ENCODE results near the gene MAP3K14.
"Not testable (repeated sequence)": the region's sequence is repeated elsewhere in the genome, so short reads cannot be mapped to it uniquely, and the experiment has no call there.

The MAP3K14 gene

GRCh38 chr17:45314741-45315647 is 1.8 kb downstream of the MAP3K14 start:
- FAIRE-seq = no peak

GRCh38 chr17:45313996-45314740 is 2.7 kb downstream of the MAP3K14 start:
- no peak for FAIRE-seq

GRCh38 chr17:45313421-45313771 is 3.4 kb downstream of the MAP3K14 start:
- no peak for FAIRE-seq

DNA sequence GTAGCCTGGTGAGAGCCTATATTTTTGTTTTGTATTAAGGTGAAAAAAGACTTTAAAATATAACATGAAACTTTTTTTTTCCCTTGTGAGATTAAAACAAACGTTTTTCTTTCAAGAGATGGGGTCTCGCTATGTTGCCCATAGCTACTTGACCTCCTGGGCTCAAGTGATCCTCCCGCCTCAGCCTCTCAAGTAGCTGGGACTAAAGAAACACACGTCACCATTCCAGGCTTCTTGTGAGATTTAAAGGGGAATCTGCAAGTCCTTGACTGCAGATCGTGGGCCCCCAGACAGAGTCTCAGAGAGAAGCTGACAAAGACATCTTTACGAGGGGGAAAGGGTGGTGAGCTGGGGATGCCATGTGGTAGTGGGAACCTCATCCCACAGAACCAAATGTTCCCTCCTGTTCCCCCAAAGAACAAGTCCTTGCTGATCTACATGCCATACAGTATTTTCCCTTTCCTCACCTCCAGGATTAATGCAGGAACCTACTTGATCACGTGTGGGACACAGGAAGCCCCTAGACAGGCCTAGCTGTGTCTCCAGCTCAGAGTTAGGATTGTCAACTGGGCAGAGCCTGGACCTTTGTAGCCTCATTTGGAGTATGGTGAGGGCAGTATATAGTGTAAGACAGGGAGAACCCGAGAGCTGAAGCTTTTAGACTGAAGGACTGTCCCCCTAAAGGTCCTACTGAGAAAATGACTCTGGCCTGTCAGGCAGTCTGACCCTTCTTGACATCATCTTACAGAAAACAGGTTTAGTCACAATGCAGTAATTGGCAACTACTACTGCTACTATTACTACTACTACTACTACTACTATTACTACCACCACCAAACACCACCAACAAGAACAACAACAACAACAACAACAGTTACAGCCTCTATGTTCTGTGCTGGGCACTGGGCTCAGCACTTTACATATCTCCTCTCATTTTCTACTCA is 4.1 kb downstream of the MAP3K14 start:
- FAIRE-seq = no peak

DNA sequence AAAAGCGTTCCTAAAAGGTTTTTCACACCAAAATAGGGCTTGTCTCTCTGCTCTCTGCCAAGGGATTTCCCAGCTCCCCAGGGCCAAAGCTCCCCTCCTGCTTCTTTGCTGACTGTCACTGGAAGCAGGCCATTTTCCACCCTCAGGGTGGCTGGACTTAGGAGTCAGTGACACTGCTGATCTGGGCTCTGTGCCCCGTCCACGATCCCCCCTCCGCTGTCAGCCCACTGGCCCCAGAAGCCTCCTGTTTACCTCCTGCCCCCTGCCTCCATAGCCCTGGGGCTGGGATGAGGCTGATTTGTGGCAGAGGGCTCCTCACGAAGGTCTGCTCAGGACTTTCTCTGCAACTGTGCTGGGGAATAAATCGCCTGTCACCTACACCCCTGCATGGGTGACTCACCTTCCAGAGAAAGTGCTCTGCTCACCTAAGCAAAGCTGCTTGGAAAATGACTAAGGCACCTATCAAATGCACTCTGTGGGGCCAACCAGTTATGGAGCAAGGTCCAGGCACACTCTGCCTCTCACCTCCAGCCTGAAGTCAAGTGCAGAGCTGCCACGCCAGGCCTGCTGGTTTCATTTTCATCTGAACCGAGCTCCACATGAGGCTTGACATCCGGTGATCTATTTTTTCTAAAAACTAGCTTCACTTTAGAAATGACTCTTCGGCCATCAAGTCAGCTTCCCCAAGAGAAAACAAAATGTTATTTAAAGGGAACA is 4.9 kb downstream of the MAP3K14 start:
- peak; percentile 75 for FAIRE-seq

GRCh38 chr17:45311401-45311759 is 5.4 kb downstream of the MAP3K14 start:
- FAIRE-seq = no peak

DNA sequence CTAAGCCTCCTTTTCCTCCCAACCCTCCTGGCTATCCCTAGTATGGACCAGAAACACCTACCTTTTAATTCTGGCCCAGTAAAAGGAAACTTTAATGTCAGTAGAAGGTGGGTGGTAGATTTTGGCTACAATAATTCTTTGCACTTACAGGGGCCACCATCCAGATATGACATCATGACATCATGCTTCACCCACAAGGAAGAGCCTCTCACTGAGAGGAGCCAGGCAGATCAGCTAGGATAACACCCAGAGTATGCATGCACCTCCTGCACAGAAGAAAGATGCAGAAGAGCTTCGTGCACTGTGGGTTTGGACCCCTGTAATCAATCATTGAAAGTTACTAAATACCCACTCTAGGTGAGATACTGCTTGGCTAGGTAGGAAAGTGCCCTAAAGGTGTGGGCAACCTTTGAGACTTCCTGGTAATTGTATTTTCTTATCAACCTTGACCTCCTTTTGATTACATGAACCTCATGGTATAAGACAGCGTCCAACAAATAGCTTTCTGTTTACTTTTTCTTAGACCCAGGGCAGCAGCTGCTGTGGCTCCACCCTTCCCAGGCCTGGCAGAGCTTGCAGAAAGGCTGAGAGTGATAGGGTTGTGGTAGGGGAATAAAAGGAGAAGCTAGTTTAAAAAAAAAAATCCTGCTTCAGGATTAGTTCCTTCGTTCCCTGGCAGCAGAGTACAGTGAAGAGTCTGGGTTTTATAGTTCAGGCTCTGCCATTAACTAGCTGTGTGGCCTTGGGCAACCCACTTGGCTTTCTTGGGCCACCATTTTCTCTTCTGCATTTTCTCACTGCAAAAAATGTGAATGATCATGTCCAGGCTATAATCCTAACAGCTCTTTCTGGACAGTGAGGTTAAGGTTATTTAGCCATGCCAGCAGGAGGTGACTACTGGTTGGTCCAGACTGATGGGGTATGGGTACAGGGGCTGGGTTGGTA is 6.2 kb downstream of the MAP3K14 start:
- FAIRE-seq = no peak

DNA sequence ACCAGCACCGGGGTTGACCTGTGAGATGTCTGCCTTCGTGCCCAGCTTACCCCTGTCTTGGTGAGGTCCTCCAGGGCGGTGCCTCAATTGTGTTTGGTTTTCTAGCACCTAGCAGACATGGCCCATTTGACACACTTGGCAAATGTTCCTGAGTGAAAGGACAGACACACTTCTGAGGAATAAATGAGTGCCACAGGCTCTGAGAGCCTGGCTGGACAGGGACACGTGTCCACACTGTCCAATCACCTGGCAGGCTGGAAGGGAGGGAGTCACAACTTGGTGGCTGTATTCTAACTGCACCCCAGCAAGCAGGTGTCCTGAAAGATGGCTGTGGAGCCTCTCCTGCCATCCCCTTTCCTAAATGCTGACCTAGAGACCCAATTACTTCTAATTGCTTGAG is 7.4 kb downstream of the MAP3K14 start:
- FAIRE-seq = no peak

- no peak for FAIRE-seq
Measured at GRCh38 chr17:45308840-45309239, 8.0 kb downstream of the MAP3K14 start.

GRCh38 chr17:45308016-45308365 is 8.8 kb downstream of the MAP3K14 start:
- FAIRE-seq = no peak

- peak; percentile 82 for FAIRE-seq
Measured at GRCh38 chr17:45307290-45308015, 9.4 kb downstream of the MAP3K14 start.

DNA sequence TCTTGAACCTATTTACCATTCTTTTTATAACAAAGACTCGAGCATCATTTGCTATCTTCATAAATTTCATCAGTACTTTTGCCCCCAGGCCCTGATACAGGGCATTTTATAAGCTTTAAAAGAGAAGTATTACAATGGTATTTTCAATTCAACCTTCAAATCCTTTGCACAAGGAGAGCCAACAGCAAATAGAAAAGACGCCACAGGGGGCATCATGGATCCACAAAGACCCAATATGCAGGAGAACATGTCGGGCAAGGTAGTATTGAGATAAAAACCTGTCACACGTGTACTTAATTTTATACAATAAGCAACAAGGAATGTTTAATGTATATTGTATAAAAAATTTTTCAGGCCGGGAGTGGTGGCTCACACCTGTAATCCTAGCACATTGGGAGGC is 10.2 kb downstream of the MAP3K14 start:
- FAIRE-seq = no peak

GRCh38 chr17:45306094-45306493 is 10.7 kb downstream of the MAP3K14 start:
- FAIRE-seq = no peak

DNA sequence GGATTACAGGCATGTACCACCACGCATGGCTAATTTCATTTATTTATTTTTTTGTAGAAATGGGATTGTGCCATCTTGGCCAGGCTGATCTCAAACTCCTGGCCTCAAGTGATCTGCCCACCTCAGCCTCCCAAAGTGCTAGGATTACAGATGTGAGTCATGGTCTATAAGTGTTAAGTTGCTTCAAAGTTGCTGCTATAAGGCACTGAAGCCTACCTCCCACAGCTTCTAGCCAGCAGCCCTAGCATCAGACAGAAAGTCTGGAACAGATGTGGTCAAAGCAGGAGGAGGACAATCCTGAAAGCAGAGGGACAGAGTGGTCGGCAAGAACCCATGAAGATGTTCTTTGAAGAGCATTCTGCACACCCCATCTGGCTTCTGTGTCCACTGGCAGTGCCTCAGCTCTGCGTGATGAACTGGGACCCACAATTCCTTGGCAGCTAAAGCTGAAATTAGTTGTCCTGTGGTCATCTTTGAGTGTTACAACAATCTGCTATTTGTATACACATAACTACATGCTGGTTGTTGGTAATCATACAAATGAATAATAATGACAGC is 11.2 kb downstream of the MAP3K14 start:
- FAIRE-seq = no peak

DNA sequence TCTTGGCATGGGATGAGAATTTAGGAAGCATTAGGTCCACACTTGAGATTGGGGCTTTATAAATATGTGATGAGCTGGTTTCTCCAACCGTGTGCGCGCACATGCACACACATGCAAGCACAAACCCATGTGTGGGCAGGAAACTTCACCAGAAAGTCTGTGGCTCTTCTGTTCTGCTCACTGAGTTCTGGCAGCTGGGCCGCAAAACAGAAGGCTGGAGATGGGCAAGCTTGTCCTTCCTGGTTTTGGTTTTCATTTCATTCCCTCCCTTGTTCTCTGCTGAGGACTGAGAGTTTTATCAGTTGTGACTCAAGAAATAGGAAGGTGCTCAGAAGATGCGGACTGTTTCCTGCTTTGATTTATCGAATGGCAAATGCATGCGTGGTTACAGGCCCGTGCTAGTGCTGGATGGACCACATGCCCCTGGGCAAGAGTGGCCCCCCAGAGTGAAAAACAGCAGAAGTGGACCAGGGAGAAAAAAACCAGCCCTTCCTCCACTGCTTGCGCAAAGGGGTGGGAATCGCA is 14.1 kb downstream of the MAP3K14 start:
- FAIRE-seq = no peak

DNA sequence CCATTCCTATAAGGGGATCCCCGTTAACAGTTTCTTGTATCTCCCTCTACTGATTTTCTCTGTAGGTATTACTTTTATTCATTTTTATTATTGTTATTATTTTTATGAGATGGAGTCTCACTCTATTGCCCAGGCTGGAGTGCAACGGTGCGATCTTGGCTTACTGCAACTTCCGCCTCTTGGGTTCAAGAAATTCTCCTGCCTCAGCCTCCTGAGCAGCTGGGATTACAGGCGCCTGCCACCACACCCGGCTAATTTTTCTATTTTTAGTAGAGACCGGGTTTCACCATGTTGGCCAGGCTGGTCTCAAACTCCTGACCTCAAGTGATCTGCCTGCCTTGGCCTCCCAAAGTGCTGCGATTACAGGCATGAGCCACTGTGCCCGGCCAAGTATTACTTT is 14.6 kb downstream of the MAP3K14 start:
- FAIRE-seq = not testable (repeated sequence)

- FAIRE-seq = no peak
Measured at GRCh38 chr17:45301674-45302073, 15.1 kb downstream of the MAP3K14 start.

DNA sequence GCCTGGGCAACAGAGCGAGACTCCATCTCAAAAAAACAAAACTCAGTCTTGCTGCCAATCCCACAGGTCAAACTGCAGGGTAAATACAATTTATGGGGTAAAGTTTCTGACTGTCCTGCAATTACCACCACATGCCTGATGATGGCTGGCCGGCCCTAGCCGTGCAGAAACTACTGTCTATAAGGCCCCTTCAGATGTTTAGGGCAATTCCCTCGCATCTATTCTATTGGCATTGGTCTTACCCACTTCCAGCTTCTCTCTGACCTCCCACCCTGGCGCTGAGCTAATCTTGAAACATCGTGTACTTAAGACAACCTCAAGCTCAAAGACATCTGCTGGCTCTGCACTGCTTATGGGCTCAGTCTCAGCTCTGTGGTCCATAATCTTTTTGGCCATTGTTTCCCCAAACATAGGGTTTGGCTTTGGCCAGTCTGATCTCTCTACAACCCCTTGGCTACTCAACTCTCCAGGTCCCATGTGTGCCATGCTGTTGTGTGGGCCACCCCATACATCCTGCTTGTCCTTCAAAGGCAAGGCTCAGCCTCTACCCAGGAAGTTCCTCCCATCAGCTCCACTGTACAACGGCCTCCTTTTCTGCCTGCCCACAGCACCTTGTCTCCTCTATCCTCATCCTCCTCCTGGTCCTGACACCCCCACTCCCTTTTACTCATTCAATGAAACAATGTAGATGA is 16.6 kb downstream of the MAP3K14 start:
- no peak for FAIRE-seq

- FAIRE-seq = no peak
Measured at GRCh38 chr17:45299361-45299760, 17.5 kb downstream of the MAP3K14 start.
